Stimulated activated CD4-positive, alpha-beta T cell treated with anti-CD3 and anti-CD28 coated beads, Interleukin-2, amount 100 ng/mL, for 4 hours (primary cell): Measurements from ENCODE around the gene CARHSP1.
"Not testable (repeated sequence)": the region's sequence is repeated elsewhere in the genome, so short reads cannot be mapped to it uniquely, and the experiment has no call there.

Experiments
- DNase-seq: peaks from one replicate; pipeline ENCODE4 v3.0.0-alpha.2; 2020; ENCODE audit warnings: low read depth

Gene CARHSP1

DNA sequence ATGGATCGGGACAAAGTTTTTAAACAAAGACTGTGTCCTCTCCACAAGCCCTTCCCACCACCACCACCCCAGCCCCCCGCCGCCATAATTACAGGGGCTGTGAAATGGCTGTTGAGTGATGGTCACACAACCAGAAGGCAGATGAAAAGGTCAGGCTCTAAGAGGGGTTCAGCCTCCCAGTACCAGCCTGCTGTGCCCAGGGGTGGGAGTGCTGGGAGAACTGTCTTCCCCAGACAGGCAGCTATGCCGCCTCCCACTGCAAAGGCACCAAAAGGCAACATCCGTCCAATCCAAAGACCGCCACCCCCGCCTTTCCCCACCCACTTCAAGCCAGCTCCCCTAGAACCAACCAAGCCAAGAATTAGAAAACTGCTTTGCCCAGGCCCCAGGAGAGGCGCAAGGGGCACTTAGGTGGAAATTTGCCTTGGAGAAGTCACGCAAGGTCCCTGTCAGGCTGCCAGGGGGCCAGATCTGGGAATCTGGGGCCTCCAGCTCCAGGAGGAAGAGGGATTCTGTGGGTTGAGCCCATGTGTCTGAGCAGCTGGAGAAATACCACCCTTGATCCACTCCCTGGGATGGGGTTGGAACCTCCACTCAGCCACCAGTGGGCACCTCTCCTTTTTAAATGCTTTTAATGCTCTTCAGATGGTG, 14.4 kb downstream of the CARHSP1 start:
- no peak for DNase-seq

DNA sequence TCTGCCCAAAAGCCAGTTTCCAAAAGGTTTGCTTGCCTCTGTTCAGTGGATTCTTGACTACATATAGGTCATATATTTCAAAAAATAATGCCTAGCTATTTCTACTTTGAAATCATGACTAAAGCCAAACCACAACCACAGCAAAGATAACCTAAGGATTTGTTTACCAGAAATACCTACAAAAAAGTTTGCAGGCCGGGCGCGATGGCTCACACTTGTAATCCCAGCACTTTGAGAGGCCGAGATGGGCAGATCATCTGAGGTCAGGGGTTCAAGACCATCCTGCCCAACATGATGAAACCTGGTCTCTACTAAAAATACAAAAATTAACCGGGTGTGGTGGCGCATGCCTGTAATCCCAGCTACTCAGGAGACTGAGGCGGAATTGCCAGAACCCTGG, 15.2 kb downstream of the CARHSP1 start:
- no peak for DNase-seq

DNA sequence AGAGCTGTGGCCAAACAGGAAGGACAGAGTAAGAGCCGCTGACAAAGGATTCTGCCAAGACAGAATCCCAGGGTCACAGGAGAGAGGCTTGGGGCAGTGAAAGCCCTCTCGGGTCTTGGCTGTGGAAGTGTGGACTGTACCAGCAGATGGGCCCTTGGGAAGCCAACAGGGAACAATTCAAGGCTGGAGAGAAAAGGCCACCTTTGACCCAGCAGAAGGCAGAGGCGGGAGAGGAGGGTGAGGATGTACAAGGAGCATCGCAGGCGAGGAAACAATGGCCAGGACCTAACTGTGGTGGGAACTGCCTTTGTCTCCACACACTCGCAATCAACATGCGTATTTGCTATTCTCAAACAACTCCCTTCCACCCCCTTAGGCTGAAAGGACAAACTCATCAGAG, 15.7 kb downstream of the CARHSP1 start:
- no peak for DNase-seq

DNA sequence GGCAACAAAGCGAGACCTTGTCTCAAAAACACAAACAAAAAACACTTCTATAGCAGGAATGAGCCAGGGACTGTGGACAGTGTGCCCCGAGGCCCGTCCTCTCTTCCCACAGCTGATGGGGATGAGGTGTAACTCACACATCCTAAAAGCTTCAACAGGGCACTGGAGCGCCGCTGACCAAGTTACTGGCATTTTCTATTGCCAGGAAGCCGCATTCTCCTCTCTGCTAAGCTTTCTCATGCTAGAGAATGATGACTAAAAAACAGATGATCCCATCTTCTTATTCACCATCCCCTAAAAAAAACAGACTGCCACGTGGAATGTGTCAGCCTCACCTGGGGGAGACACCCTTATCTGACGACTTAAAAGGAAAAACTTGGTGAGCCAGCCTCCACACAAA, 16.3 kb downstream of the CARHSP1 start:
- no peak for DNase-seq

DNA sequence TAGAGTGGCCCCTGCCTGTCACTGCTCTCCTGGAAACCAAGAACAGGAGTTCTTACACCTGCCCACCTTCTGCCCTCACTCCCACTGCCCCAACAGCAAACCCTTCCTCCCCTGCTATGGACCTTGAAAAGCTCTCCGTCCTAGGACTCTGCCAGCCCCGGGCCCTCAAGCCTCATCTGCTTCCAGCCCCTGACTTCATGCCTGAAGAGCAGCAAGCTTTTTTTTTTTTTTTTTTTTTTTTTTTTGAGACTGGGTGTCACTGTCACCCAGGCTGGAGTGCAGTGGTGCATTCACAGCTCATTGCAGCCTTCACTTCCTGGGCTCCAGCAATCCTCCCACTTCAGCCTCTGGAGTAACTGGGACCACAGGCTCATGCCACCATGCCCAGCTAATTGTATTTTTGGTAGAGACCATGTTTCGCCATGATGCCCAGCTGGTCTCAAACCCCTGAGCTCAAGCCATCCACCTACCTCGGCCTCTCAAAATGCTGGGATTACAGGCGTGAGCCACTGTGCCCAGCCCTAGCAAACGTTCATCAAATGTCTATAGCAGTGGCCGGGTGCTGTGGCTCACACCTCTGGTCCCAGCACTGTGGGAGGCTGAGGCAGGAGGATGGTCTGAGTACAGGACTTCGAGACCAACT, 16.9 kb downstream of the CARHSP1 start:
- DNase-seq = no peak

DNA sequence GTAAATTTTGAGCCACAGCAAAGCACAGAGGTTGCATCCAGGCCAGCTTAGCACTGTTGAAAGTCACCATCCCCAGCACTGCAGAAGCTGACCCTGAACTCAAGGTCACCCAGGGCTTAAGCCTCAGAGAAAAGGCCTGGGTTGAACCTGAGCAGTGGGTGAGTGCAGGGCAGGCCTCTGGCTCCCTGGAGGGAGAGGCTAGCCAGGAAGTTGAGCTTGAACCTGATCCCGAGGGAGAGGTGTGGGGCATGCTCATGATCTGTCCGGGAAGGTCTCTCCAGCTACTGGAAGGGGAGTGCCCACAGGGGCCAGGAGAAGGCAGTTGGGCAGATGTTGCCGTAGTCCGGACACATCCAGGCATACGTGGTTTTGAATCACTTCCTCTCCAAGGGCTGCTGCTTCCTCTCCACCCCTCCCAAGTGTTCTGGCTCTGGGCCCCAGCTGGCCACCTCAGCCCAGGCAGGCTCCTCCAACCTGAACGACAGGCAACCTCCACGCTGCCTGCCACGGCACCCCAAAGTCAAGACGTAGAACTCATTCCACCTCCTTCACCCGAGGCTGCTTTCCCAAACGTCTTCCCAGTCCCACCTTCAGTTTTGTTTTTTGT, 18.4 kb downstream of the CARHSP1 start:
- DNase-seq = no peak

DNA sequence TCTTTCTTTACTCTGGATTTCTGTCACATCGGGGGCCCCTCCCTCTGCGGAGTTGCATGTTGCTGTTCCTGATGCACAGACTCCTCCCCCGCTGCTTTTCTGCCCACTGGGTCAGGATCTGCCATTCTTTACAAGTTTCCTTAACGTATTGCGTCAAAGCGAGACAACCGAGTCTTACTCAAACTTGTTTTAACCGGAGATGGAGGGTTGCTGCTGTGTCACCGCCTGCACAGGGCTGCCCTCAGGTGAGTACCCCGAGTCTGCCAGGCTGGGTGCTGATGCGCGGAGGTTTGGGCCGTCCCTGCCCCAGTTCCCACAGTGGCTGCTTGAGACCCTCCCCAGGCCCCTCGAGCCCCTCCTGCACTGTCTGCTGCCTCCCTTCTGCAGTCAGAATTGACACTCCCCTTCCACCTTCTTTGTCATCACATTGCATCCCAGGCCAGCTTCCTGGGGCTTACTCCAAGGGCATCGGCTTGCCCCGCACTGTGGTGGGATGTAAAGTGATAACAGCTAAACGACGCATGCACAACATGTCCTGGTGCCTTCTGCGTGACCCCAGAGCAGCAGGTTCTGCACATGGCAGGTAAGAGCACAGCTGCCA, 19.3 kb downstream of the CARHSP1 start:
- DNase-seq = no peak

DNA sequence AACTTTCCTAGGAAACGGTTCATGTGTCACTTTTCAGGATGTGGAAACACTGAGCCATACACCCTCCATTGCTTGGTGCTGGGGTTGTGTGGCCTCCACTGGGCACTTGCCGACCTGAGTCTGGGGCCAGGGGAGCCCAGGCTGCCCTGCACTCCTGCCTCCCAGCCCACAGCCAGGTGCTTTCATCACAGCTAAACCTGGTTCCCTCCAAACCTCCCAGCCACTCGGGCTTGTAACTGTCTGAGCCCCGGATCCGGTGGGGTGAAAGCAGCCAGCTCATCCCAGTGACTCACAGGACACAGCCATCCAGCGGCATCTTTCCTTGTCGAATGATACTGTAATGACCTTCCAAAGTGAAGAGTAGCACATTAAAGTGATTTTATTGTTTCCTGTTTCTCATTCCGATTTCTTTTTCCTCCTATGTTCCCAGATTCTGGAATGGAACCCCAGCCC, 19.8 kb downstream of the CARHSP1 start:
- DNase-seq = no peak

DNA sequence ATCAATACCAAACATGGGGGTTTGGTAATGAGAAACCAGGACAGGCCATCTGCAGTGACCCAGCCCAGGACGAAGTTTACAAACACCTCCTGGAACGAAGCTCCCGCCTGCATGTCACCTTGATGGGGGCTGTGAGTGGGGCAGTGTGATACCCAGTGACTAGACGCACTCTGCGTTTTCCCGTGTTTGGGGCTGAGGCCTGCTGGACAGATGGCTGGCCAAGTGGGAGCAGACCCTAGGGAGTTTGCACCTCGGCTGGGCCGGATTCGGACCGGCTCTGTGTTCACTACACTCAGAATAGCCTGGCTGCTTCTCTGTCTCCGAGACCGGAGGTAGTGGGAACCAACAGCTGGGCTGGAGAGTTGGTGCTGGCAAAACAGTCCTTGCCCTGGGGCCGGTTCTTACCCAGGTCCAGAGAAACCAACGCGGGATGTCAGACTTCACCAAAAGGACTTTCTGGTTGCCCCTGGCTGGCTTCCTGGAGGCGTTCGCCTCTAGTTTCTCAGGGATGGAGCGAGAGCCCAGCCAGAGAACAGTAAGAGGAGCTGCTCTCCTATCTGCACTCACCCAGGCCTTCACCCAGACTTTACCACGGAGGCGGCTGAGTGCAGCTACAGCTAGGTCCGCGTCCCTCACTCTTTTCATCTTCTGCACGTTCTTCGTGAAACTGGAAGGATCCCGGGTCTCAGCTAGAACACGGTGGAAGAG, 20.4 kb downstream of the CARHSP1 start:
- DNase-seq = no peak

DNA sequence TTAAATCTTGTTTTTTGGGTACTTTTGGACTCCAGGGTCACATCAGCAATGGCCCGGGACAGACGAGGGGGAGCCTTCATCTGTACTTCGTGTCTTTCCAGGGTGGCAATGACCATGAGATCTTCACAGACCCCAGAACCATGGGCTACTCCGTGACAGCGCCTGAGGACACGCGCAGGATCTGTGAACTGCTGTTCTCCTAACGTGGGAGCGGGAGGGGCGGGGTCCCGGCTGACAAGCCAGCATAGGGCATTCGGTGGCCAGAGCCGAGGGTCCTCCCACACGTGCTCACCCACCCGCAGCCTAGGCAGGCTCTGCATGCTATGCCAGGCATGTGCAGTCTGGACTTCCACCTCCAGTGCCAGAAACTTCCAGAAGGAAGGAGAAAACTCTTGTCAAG, 21.2 kb downstream of the CARHSP1 start:
- DNase-seq = no peak

DNA sequence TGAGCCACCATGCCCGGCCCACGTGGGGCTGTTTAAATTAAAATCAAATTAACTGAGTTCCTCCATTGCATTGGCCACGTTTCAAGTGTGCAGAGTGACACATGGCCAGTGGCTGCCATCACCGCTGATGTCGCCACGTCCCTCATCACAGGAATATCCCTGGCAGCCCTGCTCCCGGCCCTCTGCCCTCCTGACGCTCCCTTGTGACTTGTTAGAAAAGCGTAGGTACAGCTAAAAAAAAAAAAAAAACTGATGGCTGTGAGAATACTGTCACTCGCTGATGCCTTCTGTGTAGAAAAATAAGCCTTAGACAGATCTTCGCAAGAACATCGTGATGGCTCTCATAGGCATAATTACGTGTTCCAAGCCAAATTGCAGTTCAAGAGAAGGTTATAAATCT, 21.7 kb downstream of the CARHSP1 start:
- no peak for DNase-seq

DNA sequence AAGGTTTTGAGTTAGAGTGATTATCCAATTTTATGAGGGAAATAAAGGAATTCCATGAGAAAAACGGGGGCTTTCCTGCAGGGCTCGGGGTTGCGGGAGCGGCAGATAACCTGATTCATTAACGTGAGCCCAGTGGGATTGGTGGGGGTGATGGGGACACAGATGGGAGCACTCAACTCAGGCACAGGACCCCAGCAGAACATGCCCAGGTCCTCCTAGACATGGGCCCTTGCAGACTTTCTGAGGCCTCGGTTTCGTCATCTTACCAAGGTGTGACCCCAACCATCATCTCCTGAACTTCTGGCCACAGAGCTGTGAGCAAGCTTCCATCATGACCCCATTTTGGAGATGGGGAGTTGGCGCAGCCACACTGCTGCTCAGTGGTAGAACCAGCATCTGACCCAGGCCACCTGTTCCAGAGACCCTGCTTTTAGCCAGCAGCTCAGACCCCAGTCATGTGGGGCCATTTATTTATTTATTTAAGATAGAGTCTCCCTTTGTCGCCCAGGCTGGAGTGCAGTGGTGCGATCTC, 22.3 kb downstream of the CARHSP1 start:
- DNase-seq = no peak

DNA sequence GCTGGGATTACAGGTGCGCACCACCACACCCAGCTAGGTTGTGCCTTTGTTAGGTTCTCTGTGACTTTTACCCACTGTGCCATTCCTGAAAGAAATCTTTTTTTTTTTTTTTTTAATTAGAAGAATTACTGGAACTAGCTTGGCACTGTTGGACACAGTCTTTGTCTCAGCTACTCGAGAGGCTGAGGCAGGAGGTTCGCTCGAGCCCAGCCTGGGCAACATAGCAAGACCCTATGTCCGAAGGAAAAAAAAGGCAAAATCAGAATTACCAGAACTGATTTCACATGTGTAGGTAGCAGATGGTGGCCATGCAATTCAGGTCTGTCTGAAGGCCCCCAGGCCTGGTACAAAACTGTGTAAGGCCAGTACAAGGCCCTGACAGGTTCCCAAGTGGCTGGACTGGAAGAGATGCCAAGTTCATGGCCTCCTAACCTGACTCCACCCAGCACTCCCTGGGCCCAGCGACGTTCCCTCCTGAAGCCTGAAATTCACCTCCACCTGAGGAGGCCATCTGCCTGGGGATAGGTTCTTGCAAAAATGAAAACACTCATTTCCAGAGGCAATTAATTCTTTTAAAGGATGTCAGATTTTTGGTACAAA, 23.0 kb downstream of the CARHSP1 start:
- DNase-seq = no peak

DNA sequence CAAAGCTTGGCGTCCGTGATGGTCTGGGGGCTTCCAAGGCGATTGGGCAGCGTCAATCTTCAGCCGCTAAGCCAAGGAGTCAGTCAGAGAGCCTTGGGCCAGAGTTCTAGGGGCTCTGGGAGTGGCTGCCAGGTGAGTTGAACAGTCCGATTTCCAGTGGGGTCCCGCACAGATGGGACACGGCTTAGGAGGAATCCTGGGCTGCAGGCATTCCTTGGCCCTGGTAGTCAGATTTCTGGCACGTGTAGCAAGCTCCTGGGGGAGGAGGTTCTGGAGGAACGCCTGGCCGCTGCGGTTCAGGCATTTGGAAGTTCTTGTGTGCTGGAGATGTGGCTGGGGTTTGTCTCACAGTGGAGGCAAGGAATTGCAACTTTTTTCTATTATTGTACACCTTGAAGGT, 25.5 kb downstream of the CARHSP1 start:
- DNase-seq = not testable (repeated sequence)

DNA sequence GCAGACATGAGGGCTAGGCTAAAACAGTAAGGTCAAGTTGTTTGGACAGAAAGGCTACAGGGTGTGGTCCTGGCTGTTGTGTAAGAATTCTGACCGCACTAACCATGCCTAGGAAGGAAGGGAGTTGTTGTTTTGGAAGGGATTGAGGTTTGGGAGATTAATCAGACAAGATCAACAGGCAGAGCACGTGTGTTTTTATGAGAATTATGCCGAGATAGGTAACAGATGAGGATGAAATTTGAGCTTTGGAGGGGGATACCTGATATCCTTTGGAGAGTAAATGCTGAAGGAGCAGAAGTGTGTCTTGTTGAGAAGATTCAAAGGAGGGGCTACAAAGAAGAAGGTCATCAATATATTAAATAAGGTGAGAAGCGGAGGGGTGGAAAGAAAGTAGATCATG, 26.8 kb downstream of the CARHSP1 start:
- not testable (repeated sequence) for DNase-seq

DNA sequence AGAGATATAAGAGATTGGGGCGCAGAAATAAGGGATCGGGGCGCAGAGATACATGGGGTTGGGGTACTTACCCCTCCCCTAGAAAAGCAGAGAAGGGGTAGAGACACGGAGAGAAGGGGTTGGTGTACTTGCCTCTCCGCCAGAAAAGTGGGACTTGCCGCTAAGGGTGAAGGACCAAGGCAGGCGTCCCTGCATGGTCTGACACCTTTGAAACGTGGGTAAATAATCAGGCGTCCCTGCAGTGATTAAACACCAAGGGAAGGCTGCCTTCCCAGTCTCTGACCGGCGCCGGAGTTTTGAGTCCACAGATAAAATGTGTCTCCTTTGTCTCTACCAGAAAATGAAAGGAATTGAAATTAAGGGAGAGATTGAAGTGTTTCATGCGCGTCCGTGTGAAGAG, 31.2 kb downstream of the CARHSP1 start:
- not testable (repeated sequence) for DNase-seq

DNA sequence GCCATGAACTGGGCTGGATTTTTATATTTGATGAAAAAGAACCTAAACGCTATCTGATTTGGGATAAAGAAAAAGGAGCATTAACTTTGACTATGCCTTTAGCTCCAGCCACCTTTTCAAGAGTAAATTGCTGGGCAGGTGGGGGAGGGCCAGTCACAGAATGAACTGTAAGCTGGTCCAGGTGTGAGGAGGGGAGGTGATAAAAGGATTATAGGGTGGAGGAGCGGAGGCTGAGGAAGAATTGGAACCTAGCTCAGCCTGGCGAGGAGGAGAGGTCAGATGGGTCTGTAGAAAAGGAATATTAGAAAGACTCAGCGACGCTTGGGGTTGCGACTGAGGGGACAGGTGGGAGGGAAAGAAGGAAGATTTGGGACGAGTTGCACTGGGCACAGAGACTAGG, 32.0 kb downstream of the CARHSP1 start:
- DNase-seq = not testable (repeated sequence)

DNA sequence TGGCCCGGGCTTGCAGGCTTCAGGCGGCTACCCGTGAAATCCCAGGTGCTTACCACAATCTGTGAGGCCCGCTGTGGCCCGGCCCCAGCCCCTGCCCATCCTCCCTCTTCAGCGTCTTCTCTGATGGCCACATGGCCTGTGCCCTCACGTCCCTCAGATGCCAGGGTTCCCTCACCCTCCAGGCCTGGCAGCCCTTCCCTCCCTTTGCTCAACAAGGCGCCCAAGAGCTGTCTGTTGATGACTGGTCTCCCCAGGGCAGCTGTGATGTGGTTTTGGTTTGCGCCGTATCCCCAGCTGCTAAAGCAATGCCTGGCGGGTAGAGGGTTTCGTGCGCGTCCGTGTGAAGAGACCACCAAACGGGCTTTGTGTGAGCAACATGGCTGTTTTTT, 36.1 kb downstream of the CARHSP1 start:
- no peak for DNase-seq

DNA sequence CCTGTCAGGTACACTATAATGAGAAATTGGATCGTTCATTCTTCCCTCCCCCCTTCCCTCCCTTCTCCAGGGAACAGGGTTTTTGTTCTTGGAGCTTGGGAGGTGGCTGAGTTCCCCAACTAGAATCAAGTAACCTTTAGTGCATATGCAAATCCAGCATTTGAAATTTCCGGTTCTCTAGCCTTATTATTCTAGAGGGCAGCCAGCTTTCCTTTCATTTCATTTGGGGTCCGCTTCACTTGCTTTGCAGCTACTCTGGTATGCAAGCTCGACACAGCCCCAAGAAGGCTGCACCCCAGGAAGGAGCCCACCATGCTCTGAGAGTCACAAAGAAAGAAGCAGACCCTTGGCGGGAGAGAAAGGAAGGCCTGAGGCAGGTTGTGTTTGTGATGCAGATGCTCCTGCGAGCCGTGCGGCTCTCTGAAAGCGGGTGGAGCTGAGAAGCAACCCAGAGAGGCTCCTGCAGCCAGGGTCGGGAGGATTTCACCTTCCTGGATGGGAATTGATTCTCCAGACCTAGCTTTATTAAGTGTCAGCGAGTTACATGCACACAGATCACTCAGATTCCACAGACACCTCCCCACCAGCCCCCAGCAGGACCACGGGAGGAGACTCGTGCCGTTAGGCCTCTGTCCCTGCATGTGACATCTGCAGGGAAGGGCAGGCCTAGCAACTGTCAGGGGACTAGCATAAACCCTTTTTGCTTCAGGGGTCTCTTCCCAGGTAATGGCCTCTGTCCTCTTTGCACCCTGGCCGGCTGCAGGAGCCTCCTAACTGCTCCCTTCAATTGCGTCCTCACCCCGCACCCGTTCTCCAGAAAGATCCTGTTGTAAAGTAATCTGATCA, 36.7 kb downstream of the CARHSP1 start:
- no peak for DNase-seq

DNA sequence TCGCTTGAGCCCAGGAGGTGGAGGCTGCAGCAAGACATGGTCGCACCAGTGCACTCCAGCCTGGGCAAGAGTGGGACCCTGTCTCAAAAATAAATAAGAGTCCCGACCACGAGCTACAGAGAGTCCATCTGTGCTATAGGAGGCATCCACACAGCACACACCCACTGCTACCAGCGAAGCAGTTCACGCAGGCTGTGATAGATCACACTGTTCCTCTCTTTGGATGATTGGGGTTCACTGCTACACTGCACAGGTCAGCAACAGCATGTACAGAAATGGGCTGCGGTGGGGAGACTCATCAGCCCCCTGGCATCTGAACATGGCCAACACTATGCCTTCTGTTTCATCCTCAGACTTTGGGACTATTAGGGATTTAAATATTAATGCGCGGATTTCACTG, 37.4 kb downstream of the CARHSP1 start:
- DNase-seq = no peak
